ENCODE measurements around the gene DLG1.
A peak's percentile ranks its signal among the peaks of the same experiment; 100 is the strongest.

The DLG1 gene

DNA sequence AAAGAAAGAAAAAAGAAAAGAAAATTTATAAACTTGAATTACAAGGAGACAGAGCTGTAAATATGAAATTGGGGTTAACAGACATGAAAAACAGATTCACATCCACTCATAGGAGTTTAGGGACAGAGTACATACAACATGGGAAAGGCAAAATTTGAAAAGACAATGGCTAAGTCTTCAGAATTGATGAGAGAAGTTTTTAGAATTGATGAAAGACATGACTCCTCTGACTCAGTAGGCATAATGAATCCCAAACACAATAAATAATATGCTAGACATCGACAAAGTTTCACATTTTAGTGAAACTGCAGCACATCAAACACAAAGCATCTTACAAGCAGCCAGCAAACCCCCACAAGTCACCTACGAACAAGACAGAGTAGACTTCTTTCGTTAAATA lies 184.4 kb downstream of the DLG1 start:
- TF ChIP-seq CTCF (IDR thresholded peaks at IDR 0.05; ENCODE audit: extremely low read depth, missing control alignments): no peak
- DNase-seq (ENCODE audit: low spot score): no peak

GRCh38 chr3:197111685-197112084 lies 186.7 kb downstream of the DLG1 start:
- no peak for TF ChIP-seq CTCF (IDR thresholded peaks at IDR 0.05; ENCODE audit: extremely low read depth, missing control alignments)
- DNase-seq (ENCODE audit: low spot score): no peak

DNA sequence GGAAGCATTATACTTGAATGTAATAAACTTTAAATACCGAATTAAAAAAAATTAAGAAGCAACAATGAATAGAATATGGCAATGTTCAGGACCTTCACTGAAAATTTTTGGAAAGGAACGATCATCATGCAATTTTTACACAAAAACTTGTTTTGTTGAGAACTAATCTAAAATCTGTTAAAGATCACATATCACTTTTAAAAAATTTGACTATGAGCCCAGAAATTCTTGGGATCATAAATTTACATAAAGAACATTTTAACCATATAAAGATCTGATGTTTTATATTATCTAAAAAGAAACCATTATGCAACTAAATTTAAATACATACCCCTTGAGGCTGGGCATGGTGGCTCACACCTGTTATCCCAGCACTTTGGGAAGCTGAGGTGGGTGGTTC lies 192.6 kb downstream of the DLG1 start:
- no peak for DNase-seq (ENCODE audit: low spot score)
- TF ChIP-seq CTCF (IDR thresholded peaks at IDR 0.05; ENCODE audit: extremely low read depth, missing control alignments): no peak

DNA sequence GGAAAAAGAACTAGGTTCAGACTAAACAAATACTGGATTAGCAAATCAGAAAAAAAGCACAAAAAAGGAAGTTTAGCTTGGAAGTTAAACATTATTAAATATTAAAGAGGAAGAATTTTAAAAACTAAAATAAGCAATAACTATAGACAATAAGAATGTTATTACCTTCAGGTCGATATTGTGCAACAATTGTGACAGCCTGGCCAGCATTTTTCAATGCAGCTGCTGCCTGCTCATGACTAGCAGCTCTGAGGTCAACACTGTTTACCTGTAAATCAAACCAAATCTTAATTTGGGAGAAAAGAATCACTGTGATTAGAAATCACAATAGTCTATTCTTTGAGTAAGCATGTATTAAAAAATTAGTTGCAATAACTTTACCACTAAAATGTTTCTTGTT lies 193.7 kb downstream of the DLG1 start:
- TF ChIP-seq CTCF (IDR thresholded peaks at IDR 0.05; ENCODE audit: extremely low read depth, missing control alignments): no peak
- no peak for DNase-seq (ENCODE audit: low spot score)

DNA sequence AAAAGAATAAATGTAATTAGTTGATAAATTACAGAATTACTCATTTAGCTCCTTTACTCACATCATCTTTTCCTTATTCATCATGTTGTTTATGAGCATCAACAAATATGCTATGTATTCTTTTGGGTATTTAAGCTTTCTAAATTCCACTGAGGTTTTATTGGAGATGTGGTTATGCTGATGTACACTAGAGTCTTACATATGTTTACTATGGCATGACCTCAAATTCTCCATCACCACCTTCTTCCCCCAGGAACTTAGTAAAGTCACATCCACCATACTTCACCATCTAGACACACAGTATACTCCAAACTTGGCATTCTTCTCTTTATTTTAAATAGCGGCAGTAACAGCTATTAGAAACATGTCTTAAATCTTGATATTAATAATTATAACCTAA lies 194.6 kb downstream of the DLG1 start:
- TF ChIP-seq CTCF (IDR thresholded peaks at IDR 0.05; ENCODE audit: extremely low read depth, missing control alignments): no peak
- DNase-seq (ENCODE audit: low spot score): no peak

DNA sequence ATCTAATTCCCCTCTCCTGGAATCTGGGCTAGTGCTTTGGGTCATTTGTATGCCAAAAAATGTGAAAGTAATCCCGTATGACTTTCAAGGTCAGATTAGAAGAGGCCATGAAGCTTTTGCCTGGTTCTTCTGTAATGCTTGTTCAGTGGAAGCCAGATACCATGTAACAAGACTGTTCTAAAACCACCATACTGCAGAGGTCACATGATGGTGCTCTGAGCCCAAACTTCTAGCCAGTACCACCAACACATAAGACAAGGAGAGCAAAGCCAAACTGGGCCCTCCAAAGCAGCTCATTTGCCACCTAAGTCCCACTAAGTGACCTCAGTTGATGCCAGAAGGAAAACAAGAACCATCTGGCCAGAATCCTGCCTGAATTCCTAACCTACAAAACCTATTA lies 204.5 kb downstream of the DLG1 start:
- no peak for TF ChIP-seq CTCF (IDR thresholded peaks at IDR 0.05; ENCODE audit: extremely low read depth, missing control alignments)
- DNase-seq (ENCODE audit: low spot score): no peak

- peak; percentile 5 for DNase-seq (ENCODE audit: low spot score)
- TF ChIP-seq CTCF (IDR thresholded peaks at IDR 0.05; ENCODE audit: extremely low read depth, missing control alignments): no peak
These were observed 210.0 kb downstream of the DLG1 start for GRCh38 chr3:197088370-197088769.

All from GM20000 (cell line).